Measurements from ENCODE around the gene C5.
"Not testable (repeated sequence)": the region's sequence is repeated elsewhere in the genome, so short reads cannot be mapped to it uniquely, and the experiment has no call there.

Gene C5

DNA sequence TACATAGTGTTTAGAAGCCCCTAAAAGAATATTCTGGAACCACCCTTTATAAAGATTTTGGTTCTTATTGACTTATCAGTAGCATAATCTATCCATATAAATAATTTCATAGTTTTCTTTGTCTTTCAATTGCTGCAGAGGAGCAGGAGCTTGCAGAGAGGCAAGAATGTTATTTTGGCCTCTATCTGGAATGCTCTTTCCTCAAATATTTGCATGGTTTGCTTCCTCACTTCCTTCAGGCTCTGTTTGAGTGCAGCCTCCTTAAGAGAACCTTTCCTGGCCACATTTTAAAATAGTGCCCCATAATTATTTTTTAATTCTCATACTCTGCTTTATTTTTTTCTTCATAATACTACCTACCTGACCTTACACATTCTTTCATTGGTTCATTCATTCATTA is 1.5 kb downstream of the C5 start:
- Histone ChIP-seq H4K20me1 (ENCODE audit: insufficient read depth) (no peaks in the 10 kb centered on the region), H3K27ac (no peak overlapping the region), H3K4me1 (ENCODE audit: low read depth, poor library complexity, severe bottlenecking) (peaks cover 12% of the 10 kb centered on the region), H2AFZ (ENCODE audit: low read depth) (no peak overlapping the region), H3K4me3 (IDR thresholded peaks at IDR 0.05; ENCODE audit: insufficient read depth, low read depth, low read length) (no peak overlapping the region), H3K9ac (no peak overlapping the region), H3K36me3 (ENCODE audit: insufficient read depth) (no peaks in the 10 kb centered on the region), H3K27me3 (ENCODE audit: insufficient read depth, low read depth) (no peaks in the 10 kb centered on the region), H3K4me2 (no peak overlapping the region), H3K79me2 (ENCODE audit: insufficient read depth, low read depth) (no peaks in the 10 kb centered on the region)
- no peak for TF ChIP-seq CTCF (conservative IDR thresholded peaks at IDR 0.05; ENCODE audit: low read depth, low read length)

- no peak overlapping the region for H3K9ac ChIP-seq
- H4K20me1 ChIP-seq (ENCODE audit: insufficient read depth), result no peaks in the 10 kb centered on the region
- peaks cover 12% of the 10 kb centered on the region for H3K4me1 ChIP-seq (ENCODE audit: low read depth, poor library complexity, severe bottlenecking)
- no peaks in the 10 kb centered on the region for H3K27me3 ChIP-seq (ENCODE audit: insufficient read depth, low read depth)
- H3K36me3 ChIP-seq (ENCODE audit: insufficient read depth), result no peaks in the 10 kb centered on the region
- no peak overlapping the region for H3K27ac ChIP-seq
- no peaks in the 10 kb centered on the region for H3K79me2 ChIP-seq (ENCODE audit: insufficient read depth, low read depth)
- no peak for TF ChIP-seq CTCF (conservative IDR thresholded peaks at IDR 0.05; ENCODE audit: low read depth, low read length)
- no peak overlapping the region for H2AFZ ChIP-seq (ENCODE audit: low read depth)
- H3K4me3 ChIP-seq (IDR thresholded peaks at IDR 0.05; ENCODE audit: insufficient read depth, low read depth, low read length), result no peak overlapping the region
- no peak overlapping the region for H3K4me2 ChIP-seq
Observed at GRCh38 chr9:121048175-121048574, 1.9 kb downstream of the C5 start.

DNA sequence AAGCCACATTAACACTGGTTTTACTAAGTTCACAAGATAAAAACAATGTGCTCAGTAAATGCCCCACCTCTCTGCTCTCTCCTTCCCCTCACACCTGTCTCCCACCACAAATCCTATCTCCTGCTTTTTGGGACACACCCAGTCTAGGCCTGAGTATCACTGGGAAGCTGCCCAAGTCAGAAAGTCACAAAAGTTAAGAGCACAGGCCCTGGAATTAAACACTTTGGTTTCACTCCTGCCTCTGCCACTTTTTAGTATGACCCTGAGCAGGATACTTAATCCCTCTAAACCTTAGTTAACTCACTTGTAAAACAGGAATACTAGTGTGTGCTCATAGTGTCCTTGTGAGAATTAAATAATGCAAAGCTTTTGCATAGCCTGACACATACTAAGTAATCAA is 11.3 kb downstream of the C5 start:
- no peaks in the 10 kb centered on the region for H3K36me3 ChIP-seq (ENCODE audit: insufficient read depth)
- no peak overlapping the region for H3K4me3 ChIP-seq (IDR thresholded peaks at IDR 0.05; ENCODE audit: insufficient read depth, low read depth, low read length)
- H2AFZ ChIP-seq (ENCODE audit: low read depth), result no peak overlapping the region
- no peak overlapping the region for H3K9ac ChIP-seq
- TF ChIP-seq CTCF (conservative IDR thresholded peaks at IDR 0.05; ENCODE audit: low read depth, low read length), result no peak
- no peaks in the 10 kb centered on the region for H4K20me1 ChIP-seq (ENCODE audit: insufficient read depth)
- H3K4me1 ChIP-seq (ENCODE audit: low read depth, poor library complexity, severe bottlenecking), result no peaks in the 10 kb centered on the region
- H3K27ac ChIP-seq, result no peak overlapping the region
- no peaks in the 10 kb centered on the region for H3K27me3 ChIP-seq (ENCODE audit: insufficient read depth, low read depth)
- H3K4me2 ChIP-seq, result no peak overlapping the region
- H3K79me2 ChIP-seq (ENCODE audit: insufficient read depth, low read depth), result no peaks in the 10 kb centered on the region

DNA sequence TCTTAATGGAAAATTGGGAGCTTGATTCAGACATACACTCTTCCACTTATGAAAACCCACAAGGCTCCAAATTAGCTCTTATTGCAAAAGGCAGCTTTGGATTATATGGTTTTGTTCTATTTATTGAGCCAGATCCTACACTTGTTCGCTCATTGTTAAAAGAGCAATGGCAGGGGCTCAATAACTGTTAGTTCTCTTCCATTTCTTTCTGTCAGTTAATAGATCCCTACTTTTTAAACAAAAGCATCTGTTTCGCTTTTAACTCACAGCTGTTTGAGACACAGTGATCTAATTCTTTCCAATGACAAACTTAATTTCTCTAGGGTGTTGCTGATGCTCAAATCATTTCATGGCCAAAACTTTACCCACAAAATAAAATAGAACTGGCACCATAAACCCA is 11.7 kb downstream of the C5 start:
- Histone ChIP-seq H4K20me1 (ENCODE audit: insufficient read depth) (no peaks in the 10 kb centered on the region), H3K4me1 (ENCODE audit: low read depth, poor library complexity, severe bottlenecking) (no peaks in the 10 kb centered on the region), H3K4me3 (IDR thresholded peaks at IDR 0.05; ENCODE audit: insufficient read depth, low read depth, low read length) (no peak overlapping the region), H3K27me3 (ENCODE audit: insufficient read depth, low read depth) (no peaks in the 10 kb centered on the region), H3K9ac (no peak overlapping the region), H2AFZ (ENCODE audit: low read depth) (no peak overlapping the region), H3K36me3 (ENCODE audit: insufficient read depth) (no peaks in the 10 kb centered on the region), H3K27ac (no peak overlapping the region), H3K79me2 (ENCODE audit: insufficient read depth, low read depth) (no peaks in the 10 kb centered on the region), H3K4me2 (no peak overlapping the region)
- TF ChIP-seq CTCF (conservative IDR thresholded peaks at IDR 0.05; ENCODE audit: low read depth, low read length), result no peak

- not testable (repeated sequence) for H3K27ac ChIP-seq; H3K4me3 ChIP-seq (IDR thresholded peaks at IDR 0.05; ENCODE audit: insufficient read depth, low read depth, low read length); H3K79me2 ChIP-seq (ENCODE audit: insufficient read depth, low read depth); H4K20me1 ChIP-seq (ENCODE audit: insufficient read depth); H3K4me1 ChIP-seq (ENCODE audit: low read depth, poor library complexity, severe bottlenecking); H3K9ac ChIP-seq; H3K4me2 ChIP-seq; H2AFZ ChIP-seq (ENCODE audit: low read depth); H3K36me3 ChIP-seq (ENCODE audit: insufficient read depth); H3K27me3 ChIP-seq (ENCODE audit: insufficient read depth, low read depth)
Observed at GRCh38 chr9:121035717-121036116, 14.4 kb downstream of the C5 start.

Measured in KMS-11 (cell line).